ENCODE results near the gene LENEP. TPM values are rescaled to one million over a fixed set of nuclear protein-coding genes. Genes with fewer than 3 reads are reported as not detected.
A peak's percentile ranks its signal among the peaks of the same experiment; 100 is the strongest.

The LENEP gene
- polyA plus RNA-seq, 2 of the 4 experiments (the other 2 are of a cell fraction), result not detected

- TF ChIP-seq NFE2L2 (conservative IDR thresholded peaks at IDR 0.05; ENCODE audit: low read length) (no peak), FOSL2 (IDR thresholded peaks at IDR 0.05) (peak; percentile 54; the same call in 1 of the 2 replicates), FOSL2 (CRISPR knock-in tag; IDR thresholded peaks at IDR 0.05) (peak; percentile 91), HOXB13 (CRISPR knock-in tag; IDR thresholded peaks at IDR 0.05; ENCODE audit: low read depth) (no peak), RAD21 (conservative IDR thresholded peaks at IDR 0.05 in 1 of 2, IDR thresholded peaks at IDR 0.05 in 1 of 2) (no peak), EP300 (IDR thresholded peaks at IDR 0.05) (no peak), CHD2 (IDR thresholded peaks at IDR 0.05; ENCODE audit: low read length, partially characterized antibody) (peak; percentile 28), MAX (IDR thresholded peaks at IDR 0.05) (peak; percentile 96), FOXS1 (CRISPR knock-in tag; IDR thresholded peaks at IDR 0.05) (no peak), RCOR1 (IDR thresholded peaks at IDR 0.05; ENCODE audit: low read depth, low read length) (no peak), POLR2A (IDR thresholded peaks at IDR 0.05; ENCODE audit: low read length) (peak; percentile 24; the same call in 1 of the 2 replicates), TFCP2L1 (CRISPR knock-in tag; IDR thresholded peaks at IDR 0.05) (peak; percentile 91), SREBF2 (IDR thresholded peaks at IDR 0.05) (no peak), KDM5A (IDR thresholded peaks at IDR 0.05) (peak; percentile 69), KDM1A (IDR thresholded peaks at IDR 0.05; ENCODE audit: low read depth) (no peak), RFX5 (IDR thresholded peaks at IDR 0.05) (peak; percentile 72; the same call in 1 of the 2 replicates), EHF (CRISPR knock-in tag; IDR thresholded peaks at IDR 0.05) (no peak), MAZ (IDR thresholded peaks at IDR 0.05; ENCODE audit: borderline replicate concordance, low read depth, low read length) (no peak), PBX3 (IDR thresholded peaks at IDR 0.05) (no peak; the same call in 1 of the 2 replicates), JUN (IDR thresholded peaks at IDR 0.05) (peak in 1 of 2 experiments; percentile 47; a peak in 1 of 5 replicates), RNF2 (IDR thresholded peaks at IDR 0.05; ENCODE audit: borderline replicate concordance, low read depth) (no peak), USF2 (IDR thresholded peaks at IDR 0.05) (no peak), REST (IDR thresholded peaks at IDR 0.05) (no peak; the same call in 1 of the 2 replicates), BCL3 (IDR thresholded peaks at IDR 0.05) (0 out of 3 replicates have a peak, but pooled peaks have one; percentile 67), POLR2AphosphoS2 (conservative IDR thresholded peaks at IDR 0.05; ENCODE audit: low read length) (no peak)
Measured at GRCh38 chr1:154974102-154974807, 19.1 kb upstream of the LENEP start, which contains the start of gene CKS1B (continued).

Data from A549 (cell line).